GM21381 (cell line): ENCODE results near the gene GDPD4.
"Not testable (repeated sequence)": the region's sequence is repeated elsewhere in the genome, so short reads cannot be mapped to it uniquely, and the experiment has no call there.

ENCODE experiments used
- ATAC-seq: cut with Tn5 transposase; IDR thresholded peaks from one replicate; pipeline ENCODE4 v1.9.1; 2021; ENCODE audit warnings: mild to moderate bottlenecking, moderate library complexity; ENCODE audit not compliant: unreplicated experiment

Gene GDPD4

GRCh38 chr11:77300028-77300427 lies 1.5 kb downstream of the GDPD4 start:
- ATAC-seq = not testable (repeated sequence)

- no peak for ATAC-seq
Measured at GRCh38 chr11:77299528-77299993, 1.9 kb downstream of the GDPD4 start.

DNA sequence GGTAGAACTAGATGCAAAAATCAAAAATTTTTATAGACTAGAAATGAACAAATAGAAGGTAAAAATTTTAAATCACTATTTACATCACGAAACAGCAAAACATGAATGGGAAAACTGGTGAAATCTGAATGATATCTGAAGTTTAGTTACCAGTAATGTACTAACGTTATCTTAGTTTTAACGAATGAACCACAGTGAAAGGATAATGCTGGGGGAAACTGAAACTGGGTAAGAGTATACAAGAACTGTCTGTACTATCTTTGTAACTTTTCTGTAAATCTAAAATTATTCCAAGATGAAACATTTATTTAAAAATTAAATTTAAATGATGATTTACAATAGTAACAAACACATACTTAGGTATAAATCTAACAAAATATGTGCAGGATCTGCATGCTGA lies 7.4 kb downstream of the GDPD4 start:
- ATAC-seq = no peak

DNA sequence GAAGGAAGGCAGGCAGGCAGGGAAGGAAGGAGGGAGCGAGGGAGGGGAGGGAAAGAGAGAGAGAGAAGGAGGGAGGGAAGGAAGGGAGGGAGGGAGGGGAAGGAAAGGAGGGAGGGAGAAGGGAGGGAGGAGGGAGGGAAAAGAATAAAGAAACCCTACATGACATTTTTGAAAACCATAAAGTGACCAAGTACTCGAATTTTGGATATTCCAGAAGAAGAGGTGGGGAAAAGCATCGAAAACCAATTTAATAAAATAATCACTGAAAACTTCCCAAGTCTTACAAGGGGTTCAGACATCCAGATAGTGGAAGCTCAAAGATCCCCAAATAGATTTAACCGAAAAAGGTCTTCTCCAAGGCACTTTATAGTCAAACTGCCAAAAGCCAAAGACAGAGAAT lies 11.7 kb downstream of the GDPD4 start:
- ATAC-seq = no peak

- ATAC-seq = no peak
Measured at GRCh38 chr11:77287615-77288273, 13.7 kb downstream of the GDPD4 start.

DNA sequence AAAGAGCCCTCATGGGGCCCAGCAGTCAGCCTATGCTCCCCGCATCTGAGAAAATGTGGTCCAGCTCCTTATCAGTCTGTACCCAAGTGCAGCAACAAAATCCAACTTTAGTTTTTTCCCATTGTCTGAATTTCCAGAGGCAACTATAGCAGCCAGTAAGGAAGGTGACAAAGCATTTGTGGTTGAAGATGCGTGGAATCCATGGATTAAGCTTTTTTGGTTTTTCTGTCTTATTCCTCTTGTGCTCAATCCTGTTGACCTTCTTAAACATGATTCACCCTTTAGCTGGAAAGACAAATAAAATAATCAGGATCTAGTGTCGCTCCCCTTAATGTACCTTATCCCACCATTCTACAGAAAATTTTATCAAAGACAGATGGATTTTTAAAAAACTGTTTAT lies 14.3 kb downstream of the GDPD4 start:
- ATAC-seq = no peak

GRCh38 chr11:77284476-77285468 lies 16.7 kb downstream of the GDPD4 start:
- no peak for ATAC-seq

DNA sequence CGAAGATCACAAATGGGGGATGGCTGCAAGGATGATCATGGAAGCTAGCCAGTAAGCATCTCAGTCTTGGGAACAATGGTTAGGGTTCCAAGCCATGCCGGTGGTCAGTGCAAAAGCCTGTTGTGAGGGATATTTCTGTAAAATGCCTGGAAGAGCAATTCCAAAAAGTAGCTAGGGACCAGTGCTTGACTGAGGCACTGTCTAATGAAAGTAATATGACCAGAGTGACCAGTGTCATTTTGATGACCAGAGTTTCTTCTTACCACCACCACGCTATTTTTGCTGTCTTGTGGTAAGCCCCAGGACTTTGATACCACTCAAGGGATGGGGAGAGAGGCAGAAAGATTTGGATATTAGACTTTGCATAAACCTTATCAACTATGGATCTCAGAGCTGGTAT lies 18.4 kb downstream of the GDPD4 start:
- no peak for ATAC-seq

DNA sequence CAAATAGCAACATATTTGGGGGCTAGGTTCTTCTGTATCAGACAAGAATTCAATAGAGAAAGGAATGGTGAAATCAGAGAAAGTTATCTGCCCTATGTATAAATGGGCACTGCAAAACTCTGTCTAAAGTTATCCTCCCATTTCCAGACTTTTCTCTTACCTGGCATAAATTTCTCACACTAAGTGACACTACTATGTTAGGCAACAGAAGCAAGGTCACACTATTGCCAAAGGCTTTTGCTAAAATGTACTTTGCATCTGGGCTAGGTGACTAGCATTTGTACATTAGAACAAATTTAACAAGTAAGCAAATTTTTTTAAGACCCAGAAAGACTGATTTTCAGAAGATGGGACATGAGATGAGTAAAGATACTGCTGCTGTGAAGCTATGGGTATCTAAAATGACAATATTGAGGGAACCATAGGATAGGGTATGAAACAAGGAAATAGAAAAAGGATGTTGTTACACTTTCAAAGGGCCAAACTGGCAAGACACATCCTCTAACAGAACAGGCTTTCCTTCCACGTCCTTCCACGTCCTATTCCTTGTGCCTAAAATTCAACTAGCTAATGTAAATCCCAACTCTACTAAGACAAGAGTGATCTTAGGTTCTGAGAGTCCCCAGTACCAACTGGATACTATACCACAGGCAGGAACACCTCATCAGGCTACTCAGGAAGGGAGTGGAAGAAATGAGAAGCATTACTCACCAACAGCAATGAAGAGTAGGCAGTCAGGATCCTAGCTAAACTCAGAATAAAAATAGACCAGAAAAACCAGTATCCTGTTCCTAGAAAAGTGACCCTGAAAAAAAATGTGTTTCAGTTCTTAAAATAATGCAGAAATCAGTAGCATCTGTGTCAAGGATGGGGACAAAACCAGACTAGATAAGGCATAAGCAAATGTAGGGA lies 22.6 kb downstream of the GDPD4 start:
- ATAC-seq = no peak

DNA sequence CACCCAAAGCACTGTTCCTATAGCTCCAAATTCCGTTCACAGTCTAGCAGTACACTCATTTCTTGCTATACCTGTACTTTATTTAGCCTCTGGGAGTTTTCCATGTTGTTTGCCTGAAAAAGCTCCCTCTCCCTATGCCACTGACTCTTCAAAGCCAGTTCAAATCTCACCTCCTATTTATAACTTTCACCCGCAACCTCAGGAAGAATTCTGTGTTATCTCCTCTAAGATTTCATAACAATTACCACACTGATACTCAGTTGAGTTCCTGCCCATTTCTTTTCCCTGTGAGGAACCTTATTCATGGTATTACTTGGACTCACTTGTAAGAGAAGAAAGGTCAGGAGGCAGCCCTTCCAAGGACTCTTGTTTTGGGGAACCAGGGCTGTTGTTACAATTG lies 25.2 kb downstream of the GDPD4 start:
- no peak for ATAC-seq

- no peak for ATAC-seq
Measured at GRCh38 chr11:77270921-77271320, 30.6 kb downstream of the GDPD4 start.

DNA sequence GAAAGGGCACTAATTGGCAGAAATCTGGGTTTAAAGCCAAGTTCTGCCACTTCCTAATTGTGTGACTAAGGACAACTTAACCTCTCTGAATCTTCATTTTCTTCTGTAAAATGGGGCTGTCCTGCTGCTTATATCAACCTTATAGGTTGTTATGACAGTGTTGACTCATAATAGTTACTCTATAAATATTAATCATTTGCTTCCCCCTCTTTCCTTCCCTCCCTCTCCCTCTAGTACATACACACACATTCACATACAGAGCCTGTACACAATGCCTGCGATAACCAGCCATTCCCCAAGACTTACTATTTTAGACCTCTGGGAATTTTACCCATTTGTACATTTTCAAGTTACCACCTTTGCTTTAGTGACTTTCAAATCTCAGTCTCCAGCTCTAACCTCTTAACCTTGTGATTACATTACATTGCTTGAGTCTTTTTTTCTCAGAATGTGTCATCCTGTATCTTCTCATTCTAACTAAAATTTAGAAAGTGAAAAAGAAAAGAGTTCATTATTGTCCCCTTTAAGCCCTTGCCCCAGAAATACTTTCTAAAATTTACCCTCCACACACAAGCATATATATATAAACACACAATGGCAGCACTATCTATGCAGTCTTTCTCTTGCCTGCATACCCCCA lies 31.9 kb downstream of the GDPD4 start:
- ATAC-seq = no peak

DNA sequence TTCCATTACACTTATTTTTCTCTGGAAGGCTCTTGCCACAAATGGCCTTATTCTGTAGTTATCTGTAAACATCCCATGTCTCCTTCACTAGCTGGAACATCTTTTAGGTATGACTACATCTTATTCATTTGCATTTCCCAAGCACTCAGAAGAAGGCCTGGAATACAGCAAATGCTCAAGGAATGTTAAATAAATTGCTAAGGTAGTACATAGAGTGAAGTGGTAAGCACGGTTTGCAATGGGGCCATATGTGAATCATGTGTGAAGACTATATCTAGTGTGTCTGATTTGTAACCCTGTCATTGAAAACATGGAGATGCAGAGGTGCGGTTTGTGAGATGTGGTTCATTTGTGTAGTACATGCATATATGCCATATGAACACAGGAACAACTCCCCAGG lies 33.5 kb downstream of the GDPD4 start:
- ATAC-seq = no peak

DNA sequence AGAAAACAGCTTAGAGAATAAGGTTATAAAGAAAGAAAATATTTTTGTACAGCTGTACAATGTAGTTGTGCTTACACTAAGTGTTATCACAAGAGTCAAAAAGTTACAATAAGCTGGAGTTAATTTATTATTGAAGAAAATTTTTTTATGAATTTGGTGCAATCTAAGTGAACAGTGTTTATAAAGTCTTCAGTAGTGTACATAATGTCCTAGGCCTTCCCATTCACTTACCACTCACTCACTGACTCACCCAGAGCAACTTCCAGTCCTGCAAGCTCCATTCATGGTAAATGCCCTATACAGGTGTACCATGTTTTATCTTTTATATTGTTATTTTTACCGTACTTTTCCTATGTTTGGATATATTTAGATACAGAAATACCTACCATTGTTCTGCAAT lies 34.7 kb downstream of the GDPD4 start:
- ATAC-seq = no peak

GRCh38 chr11:77262803-77263202 lies 38.7 kb downstream of the GDPD4 start:
- ATAC-seq = no peak

- no peak for ATAC-seq
Measured at GRCh38 chr11:77259641-77260040, 41.8 kb downstream of the GDPD4 start.

- no peak for ATAC-seq
Measured at GRCh38 chr11:77253690-77254089, 47.8 kb downstream of the GDPD4 start.

- no peak for ATAC-seq
Measured at GRCh38 chr11:77252555-77253270, 48.8 kb downstream of the GDPD4 start.

- ATAC-seq = no peak
Measured at GRCh38 chr11:77250881-77251640, 50.4 kb downstream of the GDPD4 start.
